KMS-11 (cell line): ENCODE results near the gene TMCC3.
A peak's percentile ranks its signal among the peaks of the same experiment; 100 is the strongest.
"Not testable (repeated sequence)": the region's sequence is repeated elsewhere in the genome, so short reads cannot be mapped to it uniquely, and the experiment has no call there.

Experiments
- H2AFZ ChIP-seq: fragments of 200-600 bp; sonication (generic); 2 replicates; pipeline ENCODE4 v1.6.1; 2016; ENCODE audit warnings: antibody characterized with exemption, mixed run types, low read depth
- H3K27ac ChIP-seq: fragments of 200-600 bp; sonication (generic); 2 replicates; pipeline ENCODE4 v1.6.1; 2016; ENCODE audit warnings: mild to moderate bottlenecking, mixed run types
- H3K27me3 ChIP-seq: fragments of 200-600 bp; sonication (generic); 2 replicates; pipeline ENCODE4 v1.6.1; 2017; ENCODE audit warnings: mild to moderate bottlenecking, low read depth, mixed run types, moderate library complexity; ENCODE audit not compliant: insufficient read depth
- H3K36me3 ChIP-seq: fragments of 200-600 bp; sonication (generic); 2 replicates; pipeline ENCODE4 v1.6.1; 2017; ENCODE audit warnings: mild to moderate bottlenecking, mixed run types; ENCODE audit not compliant: insufficient read depth
- H3K4me1 ChIP-seq: fragments of 200-600 bp; sonication (generic); 2 replicates; pipeline ENCODE4 v1.6.1; 2016; ENCODE audit warnings: mild to moderate bottlenecking, low read depth, mixed run types; ENCODE audit not compliant: poor library complexity, severe bottlenecking
- H3K4me2 ChIP-seq: fragments of 200-600 bp; sonication (generic); 2 replicates; pipeline ENCODE4 v1.7.0; 2016; ENCODE audit warnings: mild to moderate bottlenecking, mixed run types
- H3K4me3 ChIP-seq: fragments of 200-600 bp; sonication (generic); IDR thresholded peaks from 2 replicates; pipeline ENCODE4 v1.6.1; 2017; ENCODE audit warnings: low read depth, low read length, mixed read lengths; ENCODE audit not compliant: insufficient read depth
- H3K79me2 ChIP-seq: fragments of 200-600 bp; sonication (generic); 2 replicates; pipeline ENCODE4 v1.6.1; 2016; ENCODE audit warnings: low read depth, mixed run types; ENCODE audit not compliant: insufficient read depth
- H3K9ac ChIP-seq: fragments of 200-600 bp; sonication (generic); 2 replicates; pipeline ENCODE4 v1.6.1; 2016; ENCODE audit warnings: mild to moderate bottlenecking, mixed run types
- H4K20me1 ChIP-seq: fragments of 200-600 bp; sonication (generic); 2 replicates; pipeline ENCODE4 v1.6.1; 2016; ENCODE audit warnings: mild to moderate bottlenecking, mixed run types; ENCODE audit not compliant: insufficient read depth
- CTCF ChIP-seq: fragments of 200-600 bp; sonication (generic); conservative IDR thresholded peaks from 2 replicates; pipeline ENCODE4 v1.6.1; 2017; ENCODE audit warnings: low read depth, mild to moderate bottlenecking, antibody characterized with exemption, low read length, moderate library complexity, mixed read lengths

TMCC3 gene

GRCh38 chr12:94603434-94604365 is 46.7 kb downstream of the TMCC3 start:
- Histone ChIP-seq H3K4me3 (no peak overlapping the region), H4K20me1 (no peaks in the 10 kb centered on the region), H3K4me2 (no peak overlapping the region), H3K27ac (no peak overlapping the region), H3K9ac (no peak overlapping the region), H3K27me3 (no peaks in the 10 kb centered on the region), H3K4me1 (peaks cover 17% of the 10 kb centered on the region), H3K36me3 (no peaks in the 10 kb centered on the region), H3K79me2 (no peaks in the 10 kb centered on the region), H2AFZ (no peak overlapping the region)
- TF ChIP-seq CTCF: peak; percentile 70

GRCh38 chr12:94602024-94602423 is 48.3 kb downstream of the TMCC3 start:
- no peak overlapping the region for H3K27ac ChIP-seq
- H3K27me3 ChIP-seq: no peaks in the 10 kb centered on the region
- no peak for TF ChIP-seq CTCF
- H3K4me2 ChIP-seq: no peak overlapping the region
- no peak overlapping the region for H3K4me3 ChIP-seq
- peaks cover 17% of the 10 kb centered on the region for H3K4me1 ChIP-seq
- H3K36me3 ChIP-seq: no peaks in the 10 kb centered on the region
- H4K20me1 ChIP-seq: no peaks in the 10 kb centered on the region
- no peak overlapping the region for H3K9ac ChIP-seq
- no peaks in the 10 kb centered on the region for H3K79me2 ChIP-seq
- H2AFZ ChIP-seq: no peak overlapping the region

- not testable (repeated sequence) for H2AFZ ChIP-seq, H3K4me2 ChIP-seq, H3K4me3 ChIP-seq, H3K27ac ChIP-seq, H3K36me3 ChIP-seq, H3K79me2 ChIP-seq, H3K27me3 ChIP-seq, H3K9ac ChIP-seq, H4K20me1 ChIP-seq
- H3K4me1 ChIP-seq: peaks cover 17% of the 10 kb centered on the region
These were observed 49.0 kb downstream of the TMCC3 start for GRCh38 chr12:94601307-94601706.

GRCh38 chr12:94599189-94599588 is 51.2 kb downstream of the TMCC3 start:
- Histone ChIP-seq H3K4me2 (no peak overlapping the region), H2AFZ (no peak overlapping the region)
- no peak for TF ChIP-seq CTCF

GRCh38 chr12:94597268-94597667 is 53.1 kb downstream of the TMCC3 start:
- H2AFZ ChIP-seq: no peak overlapping the region
- no peaks in the 10 kb centered on the region for H3K36me3 ChIP-seq
- peaks cover 6% of the 10 kb centered on the region for H3K4me1 ChIP-seq
- no peak for TF ChIP-seq CTCF
- no peak overlapping the region for H3K9ac ChIP-seq
- H3K4me2 ChIP-seq: no peak overlapping the region
- H3K79me2 ChIP-seq: no peaks in the 10 kb centered on the region
- H3K4me3 ChIP-seq: no peak overlapping the region
- no peaks in the 10 kb centered on the region for H3K27me3 ChIP-seq
- no peaks in the 10 kb centered on the region for H4K20me1 ChIP-seq
- H3K27ac ChIP-seq: no peak overlapping the region

More at GRCh38 chr12:94599189-94599588, 51.2 kb downstream of the TMCC3 start:
- Histone ChIP-seq H3K36me3 (no peaks in the 10 kb centered on the region), H3K4me3 (no peak overlapping the region), H4K20me1 (no peaks in the 10 kb centered on the region), H3K79me2 (no peaks in the 10 kb centered on the region), H3K27ac (no peak overlapping the region), H3K27me3 (no peaks in the 10 kb centered on the region), H3K9ac (no peak overlapping the region), H3K4me1 (peaks cover 17% of the 10 kb centered on the region)
